CD4-positive, CD25-positive, alpha-beta regulatory T cell (primary cell): ENCODE measurements around the gene TMEM131L. TPM values are rescaled to one million over a fixed set of nuclear protein-coding genes. Genes with fewer than 3 reads are reported as not detected.
A peak's percentile ranks its signal among the peaks of the same experiment; 100 is the strongest.

ENCODE experiments used
- ATAC-seq, 2 donors: fragments of 150-1000 bp; cut with Tn5 transposase; one replicate each; pipeline ENCODE4 v1.10.0; 2021; ENCODE audit warnings: low read depth in 2 of 2, moderate number of reproducible peaks in 2 of 2, moderate library complexity in 1 of 2
- DNase-seq, 3 donors: peaks; one replicate each; pipeline versions ENCODE4 v3.0.0 to v3.0.0-alpha.2; 2012 to 2022; ENCODE audit warnings: mixed read lengths in 1 of 3
- H3K27ac ChIP-seq: one replicate; pipeline ENCODE4 v1.7.0; 2013; ENCODE audit warnings: mild to moderate bottlenecking, low read length; ENCODE audit not compliant: insufficient read depth, poor library complexity, severe bottlenecking
- H3K27me3 ChIP-seq: one replicate; pipeline ENCODE4 v1.7.0; 2013; ENCODE audit warnings: low read length; ENCODE audit not compliant: control insufficient read depth, insufficient read depth
- H3K36me3 ChIP-seq: one replicate; pipeline ENCODE4 v1.7.0; 2013; ENCODE audit warnings: mild to moderate bottlenecking, low read length, moderate library complexity; ENCODE audit not compliant: control insufficient read depth, insufficient read depth
- H3K4me1 ChIP-seq: 2 replicates; pipeline ENCODE4 v1.7.0; 2013; ENCODE audit warnings: mild to moderate bottlenecking, low read length; ENCODE audit not compliant: insufficient read depth, control insufficient read depth, poor library complexity, severe bottlenecking
- H3K4me3 ChIP-seq: one replicate; pipeline ENCODE4 v1.7.0; 2013; ENCODE audit warnings: low read depth, mild to moderate bottlenecking, low read length, moderate library complexity
- H3K9me3 ChIP-seq, 2 experiments: 1 replicate in 1 of 2; 2 replicates in 1 of 2; pipeline ENCODE4 v1.7.0; 2013; ENCODE audit warnings: low read length in 2 of 2, mild to moderate bottlenecking in 1 of 2, moderate library complexity in 1 of 2; ENCODE audit not compliant: control insufficient read depth in 2 of 2
- H3K27ac Mint-ChIP-seq, 3 donors: one replicate each; pipeline ENCODE4 v1.8.0; 2020 to 2022; ENCODE audit warnings: mild to moderate bottlenecking in 3 of 3, mixed read lengths in 3 of 3, moderate library complexity in 2 of 3
- H3K27me3 Mint-ChIP-seq: one replicate; pipeline ENCODE4 v1.8.0; 2022; ENCODE audit warnings: mild to moderate bottlenecking, mixed read lengths
- H3K36me3 Mint-ChIP-seq: one replicate; pipeline ENCODE4 v1.8.0; 2020; ENCODE audit warnings: mixed read lengths
- H3K4me1 Mint-ChIP-seq, 4 donors: one replicate each; pipeline ENCODE4 v1.8.0; 2020 to 2022; ENCODE audit warnings: mixed read lengths in 4 of 4, mild to moderate bottlenecking in 1 of 4
- H3K4me3 Mint-ChIP-seq, 4 donors: one replicate each; pipeline ENCODE4 v1.8.0; 2020 to 2022; ENCODE audit warnings: mild to moderate bottlenecking in 4 of 4, mixed read lengths in 4 of 4, moderate library complexity in 3 of 4
- H3K9me3 Mint-ChIP-seq, 7 donors: one replicate each; pipeline ENCODE4 v1.8.0; 2020 to 2022; ENCODE audit warnings: mixed read lengths in 7 of 7, mild to moderate bottlenecking in 3 of 7, moderate library complexity in 2 of 7
- polyA plus RNA-seq, 4 donors: library from polyadenylated mRNA; unstranded; fragments of 300-500 nt; fragmentation: Illumina TruSeq; gene quantifications; one replicate each; pipeline ENCODE4 v1.2.3, GENCODE V29; 2021
- total RNA-seq: library from RNA; stranded (reverse); gene quantifications from one replicate; pipeline ENCODE4 v1.2.3, GENCODE V29; 2022

Gene TMEM131L
- total and polyA plus RNA-seq, 5 donors from 2014 or later, result 35.5 to 86.4 (median 44.1) TPM

DNA sequence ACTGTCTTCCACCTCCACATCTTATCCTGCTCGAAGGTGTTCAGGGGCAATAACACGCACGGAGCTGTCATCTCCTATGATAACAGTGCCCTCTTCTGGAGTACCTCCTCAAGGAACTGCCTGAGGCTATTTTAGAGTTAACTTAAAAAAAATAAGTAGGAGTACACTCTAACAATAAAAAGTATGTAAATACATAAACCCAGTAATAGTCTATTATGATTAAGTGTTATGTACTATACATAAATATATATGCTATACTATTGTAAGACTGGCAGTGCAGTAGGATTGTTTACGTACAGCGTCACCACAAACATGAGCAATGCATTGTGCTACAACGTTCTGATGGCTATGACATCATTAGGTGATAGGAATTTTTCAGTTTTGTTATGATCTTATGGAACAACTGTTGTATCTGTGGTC is 183.4 kb downstream of the TMEM131L start:
- Histone ChIP-seq H3K27ac (no peak overlapping the region), H3K9me3 (peaks cover 0 to 3% of the 10 kb centered on the region in 2 experiments), H3K36me3 (no peaks in the 10 kb centered on the region), H3K4me1 (peaks cover 20% of the 10 kb centered on the region), H3K4me3 (no peak overlapping the region), H3K27me3 (no peaks in the 10 kb centered on the region)
- no peaks in the 10 kb centered on the region for H3K27me3 Mint-ChIP-seq
- H3K4me1 Mint-ChIP-seq, result peaks cover 0 to 30% (median 14%) of the 10 kb centered on the region in 4 donors
- DNase-seq (peak in 1 of 3 donors; percentile 43), ATAC-seq (no peak)
- no peak overlapping the region for H3K4me3 Mint-ChIP-seq
- H3K36me3 Mint-ChIP-seq, result no peaks in the 10 kb centered on the region
- H3K27ac Mint-ChIP-seq, result peak overlapping the region in 1 of 3 donors; percentile 49
- H3K9me3 Mint-ChIP-seq, result no peaks in the 10 kb centered on the region

DNA sequence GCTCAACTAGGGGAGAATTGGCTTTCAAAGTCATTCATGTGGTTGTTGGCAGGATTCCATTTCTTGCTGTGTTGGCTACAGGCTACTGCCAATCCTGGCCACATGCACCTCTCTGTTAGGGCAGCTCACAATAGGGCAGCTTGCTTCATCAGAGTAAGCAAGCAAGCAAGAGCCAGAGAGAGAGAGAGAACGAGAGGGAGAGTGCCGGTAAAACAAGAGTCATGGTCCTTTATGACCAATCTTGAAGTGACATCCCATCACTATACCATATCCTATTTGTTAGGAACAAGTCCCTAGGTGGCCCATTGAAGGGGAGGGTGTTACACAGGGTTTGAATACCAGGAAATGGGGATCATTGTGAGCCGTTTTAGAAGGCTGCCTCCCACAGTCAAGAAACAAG is 185.0 kb downstream of the TMEM131L start:
- Histone ChIP-seq H3K27ac (no peak overlapping the region), H3K4me1 (peaks cover 20% of the 10 kb centered on the region), H3K36me3 (no peaks in the 10 kb centered on the region), H3K4me3 (no peak overlapping the region), H3K27me3 (peaks cover under 1% of the 10 kb centered on the region), H3K9me3 (no peaks in the 10 kb centered on the region)
- peaks cover 5% of the 10 kb centered on the region for H3K27me3 Mint-ChIP-seq
- H3K9me3 Mint-ChIP-seq, result no peaks in the 10 kb centered on the region
- peak in 1 of 3 donors; percentile 12 for DNase-seq
- peak overlapping the region; percentile 39 to 85 (median 75) for H3K27ac Mint-ChIP-seq
- no peak for ATAC-seq
- H3K4me3 Mint-ChIP-seq, result peak overlapping the region in 1 of 4 donors; percentile 83
- H3K4me1 Mint-ChIP-seq, result peaks cover 0 to 30% (median 14%) of the 10 kb centered on the region in 4 donors
- H3K36me3 Mint-ChIP-seq, result no peaks in the 10 kb centered on the region

DNA sequence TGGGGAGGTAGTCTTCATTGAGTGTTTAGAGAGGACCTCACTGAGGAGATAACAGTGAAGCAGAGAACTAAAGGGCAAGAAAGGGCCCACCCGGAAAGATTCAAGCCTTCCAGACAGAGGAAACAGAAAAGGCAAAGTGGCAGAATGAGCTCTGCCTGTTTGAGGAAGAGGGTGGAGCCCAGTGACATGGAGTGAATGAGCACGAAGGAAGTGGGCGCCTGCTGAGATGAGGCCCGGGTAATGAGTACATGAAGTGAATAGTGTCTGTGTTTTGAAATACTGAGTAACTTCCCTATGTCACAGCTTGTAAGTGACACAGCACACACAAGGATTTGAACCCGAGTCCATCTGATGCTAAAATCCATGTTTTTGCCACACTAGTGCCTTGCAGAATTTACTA is 185.4 kb downstream of the TMEM131L start:
- H3K36me3 Mint-ChIP-seq, result no peaks in the 10 kb centered on the region
- peak overlapping the region in 2 of 4 donors; percentile 50 to 83 for H3K4me3 Mint-ChIP-seq
- Histone ChIP-seq H3K27me3 (peaks cover 3% of the 10 kb centered on the region), H3K27ac (peak overlapping the region; percentile 41), H3K4me3 (peak overlapping the region; percentile 38), H3K36me3 (no peaks in the 10 kb centered on the region), H3K9me3 (no peaks in the 10 kb centered on the region), H3K4me1 (peaks cover 20% of the 10 kb centered on the region)
- no peaks in the 10 kb centered on the region for H3K9me3 Mint-ChIP-seq
- DNase-seq (peak in 2 of 3 donors; percentile 52 to 88), ATAC-seq (peak; percentile 95 to 99)
- H3K27ac Mint-ChIP-seq, result peak overlapping the region; percentile 72 to 85 (median 75)
- peaks cover 0 to 30% (median 14%) of the 10 kb centered on the region in 4 donors for H3K4me1 Mint-ChIP-seq
- peaks cover 5% of the 10 kb centered on the region for H3K27me3 Mint-ChIP-seq

DNA sequence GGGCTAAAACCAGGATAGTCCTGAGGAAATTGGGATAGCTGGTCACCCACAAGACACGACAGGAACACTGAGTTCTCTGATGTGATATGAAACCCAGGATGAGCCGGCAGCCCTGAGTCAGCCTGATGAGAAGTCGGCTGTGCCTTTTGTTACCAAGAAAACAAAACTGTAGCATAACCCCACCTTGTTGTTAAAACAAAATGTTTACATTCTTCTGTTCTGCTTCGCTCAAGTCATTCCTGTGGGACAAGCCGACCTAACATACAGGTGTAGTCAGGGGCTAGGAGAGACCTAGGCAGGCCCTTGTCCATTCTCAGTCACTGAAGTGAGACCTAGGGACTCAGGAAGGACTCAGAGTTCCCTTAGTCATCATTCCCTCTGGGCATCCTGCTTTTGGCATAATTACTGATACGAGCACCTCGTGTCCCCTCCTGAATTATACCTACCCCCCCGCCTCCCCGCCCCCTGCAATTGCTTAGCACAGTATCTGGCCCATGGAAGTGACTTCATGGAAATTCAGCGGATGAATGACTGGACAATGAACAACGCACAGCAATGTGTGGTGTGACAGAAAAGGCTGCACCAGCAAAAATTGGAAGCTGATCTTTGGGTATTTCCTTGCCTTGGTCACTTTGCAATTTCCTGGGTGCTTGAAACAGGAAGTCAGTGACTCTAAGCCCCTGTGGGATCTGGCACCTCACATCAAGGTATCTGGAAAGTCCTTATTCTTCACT is 186.1 kb downstream of the TMEM131L start:
- peak overlapping the region in 2 of 3 donors; percentile 75 to 85 for H3K27ac Mint-ChIP-seq
- H3K4me3 ChIP-seq, result peak overlapping the region; percentile 38
- no peaks in the 10 kb centered on the region for H3K9me3 Mint-ChIP-seq
- peak overlapping the region in 2 of 4 donors; percentile 50 to 83 for H3K4me3 Mint-ChIP-seq
- ATAC-seq (peak in 1 of 2 donors; percentile 7), DNase-seq (peak in 1 of 3 donors; percentile 23)
- H3K9me3 ChIP-seq, result no peaks in the 10 kb centered on the region
- no peaks in the 10 kb centered on the region for H3K36me3 ChIP-seq
- peaks cover 3% of the 10 kb centered on the region for H3K27me3 ChIP-seq
- peaks cover 5% of the 10 kb centered on the region for H3K27me3 Mint-ChIP-seq
- H3K36me3 Mint-ChIP-seq, result no peaks in the 10 kb centered on the region
- H3K4me1 ChIP-seq, result peaks cover 20% of the 10 kb centered on the region
- H3K4me1 Mint-ChIP-seq, result peaks cover 0 to 30% (median 14%) of the 10 kb centered on the region in 4 donors
- H3K27ac ChIP-seq, result peak overlapping the region; percentile 41

DNA sequence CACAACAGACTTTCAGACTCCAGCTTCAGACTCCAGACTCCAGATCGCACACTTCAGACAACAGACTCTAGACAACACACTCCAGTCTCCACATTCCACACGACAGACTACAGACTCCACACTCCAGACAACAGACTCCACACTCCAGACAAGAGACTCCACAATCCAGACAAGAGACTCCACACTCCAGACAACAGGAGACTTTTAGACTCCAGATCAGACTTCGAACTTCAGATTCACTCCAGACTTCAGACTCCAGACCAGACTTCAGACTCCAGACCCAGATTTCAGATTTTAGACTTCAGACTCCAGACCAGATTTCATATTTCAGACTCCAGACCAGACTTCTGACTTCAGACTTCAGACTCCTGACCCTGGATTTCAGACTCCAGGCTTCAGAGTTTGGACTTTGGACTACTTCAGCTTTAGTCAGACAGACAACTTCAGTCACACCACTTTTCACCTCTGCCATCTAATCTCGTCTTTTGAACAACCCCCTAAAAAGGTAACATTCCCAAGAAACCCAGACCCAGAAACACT is 188.9 kb downstream of the TMEM131L start:
- H3K4me1 Mint-ChIP-seq, result peaks cover 0 to 25% (median 14%) of the 10 kb centered on the region in 4 donors
- no peak for ATAC-seq
- peak overlapping the region in 1 of 3 donors; percentile 0 for H3K27ac Mint-ChIP-seq

DNA sequence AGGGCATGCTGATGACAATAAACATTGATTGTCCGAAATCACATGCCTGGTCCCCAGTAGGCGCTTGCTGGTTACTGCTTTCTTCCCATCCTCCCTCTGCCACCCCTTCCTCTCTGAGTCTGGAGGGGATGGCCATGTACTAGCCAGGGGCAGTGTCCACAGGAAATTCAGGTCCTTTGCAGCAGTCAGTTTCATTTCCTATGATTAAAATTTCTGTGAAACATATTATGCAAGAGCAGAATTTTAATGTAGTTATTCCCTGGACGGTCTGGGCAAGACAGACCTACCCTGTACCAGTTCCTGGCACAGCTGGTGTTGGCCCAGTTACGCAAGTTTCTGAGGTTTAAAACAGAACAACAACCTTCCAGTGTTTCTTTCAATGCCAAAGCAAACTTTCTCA is 189.8 kb downstream of the TMEM131L start:
- H3K4me1 ChIP-seq, result peaks cover 20% of the 10 kb centered on the region
- ATAC-seq, result no peak
- H3K36me3 ChIP-seq, result no peaks in the 10 kb centered on the region

More for the DNA sequence above, 188.9 kb downstream of the TMEM131L start:
- peaks cover 3% of the 10 kb centered on the region for H3K27me3 ChIP-seq
- H3K9me3 Mint-ChIP-seq, result no peaks in the 10 kb centered on the region
- no peak for DNase-seq
- no peak overlapping the region for H3K4me3 ChIP-seq
- H3K27ac ChIP-seq, result no peak overlapping the region
- H3K4me3 Mint-ChIP-seq, result no peak overlapping the region
- no peaks in the 10 kb centered on the region for H3K36me3 Mint-ChIP-seq
- peaks cover 20% of the 10 kb centered on the region for H3K4me1 ChIP-seq
- peaks cover 17% of the 10 kb centered on the region for H3K27me3 Mint-ChIP-seq
- no peaks in the 10 kb centered on the region for H3K9me3 ChIP-seq
- H3K36me3 ChIP-seq, result no peaks in the 10 kb centered on the region

DNA sequence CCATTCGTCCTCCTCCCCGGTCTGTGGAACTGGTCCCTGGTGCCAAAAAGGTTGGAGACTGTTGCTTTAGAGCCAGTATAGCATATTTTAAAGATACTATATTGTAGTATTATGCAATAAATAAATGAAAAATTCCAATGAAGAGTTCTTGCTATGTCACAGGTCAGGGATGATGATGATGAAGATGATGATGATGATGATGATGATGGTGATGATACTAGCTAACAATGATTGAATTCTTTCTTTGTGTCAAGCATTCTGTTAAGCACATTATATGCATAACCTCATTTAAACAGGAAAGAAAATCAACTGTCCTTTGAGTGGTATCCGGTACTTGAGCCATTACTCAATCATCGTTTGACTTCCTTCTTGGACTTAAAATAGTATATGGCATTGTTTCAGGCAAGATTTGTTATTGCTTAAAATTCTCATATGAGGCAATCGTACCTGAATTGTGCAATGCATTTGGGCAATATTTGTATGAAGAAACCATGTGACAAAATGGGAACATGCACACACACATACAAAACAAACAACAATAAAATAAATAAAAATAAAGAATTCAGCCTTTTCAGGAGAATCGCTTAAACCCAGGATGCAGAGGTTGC is 195.2 kb downstream of the TMEM131L start:
- Histone ChIP-seq H3K4me1 (no peaks in the 10 kb centered on the region), H3K9me3 (peaks cover 0 to 2% of the 10 kb centered on the region in 2 experiments), H3K27ac (no peak overlapping the region), H3K4me3 (no peak overlapping the region), H3K36me3 (no peaks in the 10 kb centered on the region), H3K27me3 (peaks cover under 1% of the 10 kb centered on the region)
- Mint-ChIP-seq H3K4me1 (no peaks in the 10 kb centered on the region), H3K27me3 (peaks cover 13% of the 10 kb centered on the region), H3K4me3 (no peak overlapping the region), H3K27ac (no peak overlapping the region), H3K36me3 (peaks cover 8% of the 10 kb centered on the region), H3K9me3 (peaks cover 0 to 9% (median 4%) of the 10 kb centered on the region in 7 donors)
- DNase-seq, result no peak
- no peak for ATAC-seq

More for the DNA sequence above, 189.8 kb downstream of the TMEM131L start:
- Histone ChIP-seq H3K4me3 (no peak overlapping the region), H3K9me3 (no peaks in the 10 kb centered on the region), H3K27me3 (peaks cover 3% of the 10 kb centered on the region), H3K27ac (no peak overlapping the region)
- DNase-seq, result no peak
- Mint-ChIP-seq H3K4me3 (no peak overlapping the region), H3K27ac (no peak overlapping the region), H3K4me1 (peaks cover 0 to 20% (median 12%) of the 10 kb centered on the region in 4 donors), H3K27me3 (peaks cover 17% of the 10 kb centered on the region), H3K36me3 (no peaks in the 10 kb centered on the region), H3K9me3 (no peaks in the 10 kb centered on the region)
